Stimulated activated CD4-positive, alpha-beta T cell treated with anti-CD3 and anti-CD28 coated beads, Interleukin-15, amount 100 ng/mL, for 1 hour (primary cell): ENCODE measurements around the gene UBTD1.
"Not testable (repeated sequence)": the region's sequence is repeated elsewhere in the genome, so short reads cannot be mapped to it uniquely, and the experiment has no call there.

ENCODE experiments used
- DNase-seq, 2 donors: peaks; one replicate each; pipeline ENCODE4 v3.0.0-alpha.2; 2020; ENCODE audit warnings: low read depth in 1 of 2, low spot score in 1 of 2

Gene UBTD1

DNA sequence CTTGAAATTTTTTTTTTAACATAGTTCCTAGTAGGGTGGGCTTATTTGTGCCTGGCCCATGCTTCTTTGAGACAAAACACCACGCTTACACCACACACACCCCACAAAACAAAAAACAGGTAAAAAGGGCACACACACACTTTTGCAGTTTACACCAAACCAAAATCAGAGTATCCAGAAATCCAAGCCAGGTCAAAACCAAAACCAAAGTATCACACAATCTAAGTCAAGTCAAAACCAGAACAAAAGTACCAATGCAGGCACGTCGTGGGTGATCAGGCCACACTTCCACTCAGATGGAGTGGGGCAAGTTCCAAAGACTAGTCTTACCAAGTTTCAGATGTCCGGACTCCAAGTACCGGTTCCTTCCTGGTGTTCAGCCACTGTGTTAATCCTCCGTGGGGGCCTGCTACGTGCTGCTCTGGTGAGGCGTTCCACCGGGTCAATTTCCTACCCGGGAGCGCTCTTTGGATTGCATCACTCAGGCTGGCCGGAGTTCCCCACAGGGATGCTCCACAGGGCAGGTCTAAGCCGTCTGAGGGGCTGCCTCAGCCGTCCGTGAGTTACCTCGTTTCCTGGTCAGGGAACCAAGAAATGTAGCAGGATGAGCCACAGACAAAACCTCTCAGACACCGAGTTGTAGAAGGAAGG, 62.1 kb downstream of the UBTD1 start:
- not testable (repeated sequence) for DNase-seq

DNA sequence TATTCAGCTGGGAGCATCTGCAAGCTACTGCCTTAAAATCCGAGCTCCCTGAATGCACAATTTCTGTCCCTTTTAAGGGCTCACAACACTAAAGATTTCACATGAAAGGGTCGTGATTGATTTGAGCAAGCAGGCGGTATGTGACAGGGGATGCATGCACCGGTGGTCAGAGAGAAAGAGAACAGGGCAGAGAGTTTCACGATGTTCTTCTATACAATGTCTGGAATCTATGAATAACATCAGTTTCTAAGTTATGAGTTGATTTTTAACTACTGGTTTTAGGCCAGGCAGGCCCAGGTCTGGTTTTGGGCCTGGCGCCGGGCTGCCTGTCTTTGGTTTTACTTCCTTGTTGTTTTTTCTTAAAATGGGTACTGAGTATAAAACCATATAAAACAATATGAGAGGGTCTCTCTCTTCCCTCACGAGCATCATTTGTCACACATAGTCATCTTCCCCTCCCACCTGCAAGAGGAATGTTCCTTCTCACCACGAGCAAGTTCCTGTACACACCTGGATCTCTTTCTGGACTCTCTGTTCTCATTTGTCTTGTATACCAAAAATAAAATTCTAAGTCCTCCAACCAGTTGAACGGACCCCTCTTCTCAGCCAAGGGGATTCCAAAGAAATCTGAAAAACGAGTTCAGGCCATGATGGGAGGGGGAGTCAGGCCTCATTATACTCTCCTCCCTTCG, 62.8 kb downstream of the UBTD1 start:
- not testable (repeated sequence) for DNase-seq

DNA sequence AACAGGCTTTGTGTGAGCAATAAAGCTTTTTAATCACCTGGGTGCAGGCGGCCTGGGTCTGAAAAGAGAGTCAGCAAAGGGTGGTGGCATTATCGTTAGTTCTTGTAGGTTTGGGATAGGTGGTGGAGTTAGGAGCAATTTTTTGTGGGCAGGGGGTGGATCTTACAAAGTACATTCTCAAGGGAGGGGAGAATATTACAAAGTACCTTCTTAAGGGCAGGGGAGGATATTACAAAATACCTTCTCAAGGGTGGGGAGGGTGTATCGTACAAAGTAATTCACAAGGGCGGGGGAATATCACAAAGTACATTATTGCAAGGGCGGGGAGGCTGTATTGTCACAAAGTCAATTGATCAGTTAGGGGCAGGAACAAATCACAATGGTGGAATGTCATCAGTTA, 63.6 kb downstream of the UBTD1 start:
- DNase-seq = not testable (repeated sequence)

DNA sequence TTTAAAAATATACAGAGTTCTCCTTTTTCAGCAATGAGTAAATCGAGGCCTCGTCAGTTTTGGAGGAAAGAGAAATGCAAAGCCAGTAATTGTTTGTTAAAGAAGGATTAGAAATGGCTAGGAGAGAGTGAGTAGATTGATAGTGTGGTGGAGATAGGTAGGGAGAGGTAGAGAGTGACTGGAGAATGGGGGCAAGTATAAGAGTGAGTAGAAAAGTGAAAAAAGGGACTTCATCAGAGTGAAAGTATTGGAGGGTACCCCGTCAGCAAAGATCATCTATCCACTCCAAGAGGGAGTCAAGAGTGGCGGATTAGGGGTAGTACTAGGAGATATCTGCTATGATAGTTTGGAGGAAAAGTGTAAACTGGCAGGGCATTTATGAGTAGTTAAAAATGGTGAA, 64.6 kb downstream of the UBTD1 start:
- DNase-seq = no peak

DNA sequence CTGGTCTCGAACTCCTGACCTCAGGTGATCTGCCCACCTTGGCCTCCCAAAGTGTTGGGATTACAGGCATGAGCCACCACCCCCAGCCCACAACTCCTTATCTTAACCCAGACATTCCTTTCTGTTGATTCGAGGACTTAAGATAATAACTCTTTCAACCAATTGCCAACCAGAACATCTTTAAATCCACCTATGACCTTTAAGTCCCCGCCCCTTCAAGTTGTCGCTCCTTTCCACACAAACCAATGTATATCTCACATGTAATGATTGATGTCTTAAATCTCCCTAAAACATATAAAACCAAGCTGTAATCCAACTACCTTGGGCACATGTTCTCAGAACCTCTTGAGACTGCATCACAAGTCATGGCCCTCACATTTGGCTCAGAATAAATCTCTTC, 66.1 kb downstream of the UBTD1 start:
- no peak for DNase-seq

DNA sequence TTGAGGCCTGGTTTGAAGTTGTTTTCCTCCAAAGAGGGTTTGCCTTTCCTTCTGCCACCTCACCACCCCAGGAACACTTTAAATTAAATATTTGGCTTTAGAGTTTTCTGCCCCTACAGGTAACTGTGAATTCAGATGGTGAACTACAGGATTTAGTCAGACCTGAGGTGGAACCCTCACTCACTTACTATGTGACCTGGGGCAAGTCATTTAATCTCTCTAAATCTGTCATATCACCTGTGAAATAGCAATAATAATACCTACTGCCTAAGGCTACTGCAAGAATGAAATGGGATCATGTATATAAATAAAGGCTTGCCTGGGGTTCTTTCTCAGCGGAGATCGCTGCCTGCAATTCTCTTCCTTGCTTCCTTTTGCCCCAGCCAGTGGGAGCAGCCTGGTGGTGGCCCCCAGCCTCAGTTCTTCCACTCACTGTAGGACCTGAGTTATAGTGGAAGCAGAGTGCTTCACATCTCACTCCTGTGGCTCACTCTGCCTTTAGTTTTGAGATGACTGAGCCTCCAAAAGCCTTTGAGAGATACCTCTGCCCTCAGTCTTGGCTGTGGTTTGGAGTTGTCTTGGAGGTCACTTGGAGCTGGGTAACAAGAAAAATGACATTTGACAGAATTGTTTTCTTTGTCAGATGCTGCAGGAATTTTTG, 67.7 kb downstream of the UBTD1 start:
- no peak for DNase-seq

DNA sequence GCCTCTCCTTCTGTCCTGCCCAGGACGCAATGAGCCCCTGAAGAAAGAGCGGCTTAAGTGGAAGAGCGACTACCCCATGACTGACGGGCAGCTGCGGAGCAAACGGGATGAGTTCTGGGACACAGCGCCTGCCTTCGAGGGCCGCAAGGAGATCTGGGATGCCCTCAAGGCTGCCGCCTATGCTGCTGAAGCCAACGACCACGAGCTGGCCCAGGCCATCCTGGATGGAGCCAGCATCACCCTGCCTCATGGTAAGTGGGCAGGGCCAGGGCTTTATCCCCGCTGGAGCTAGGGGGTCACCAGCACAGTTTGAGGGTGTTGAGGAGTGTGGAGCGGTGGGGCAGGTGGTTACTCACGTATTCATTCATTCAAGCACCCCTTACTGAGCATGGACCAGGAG, 69.2 kb downstream of the UBTD1 start:
- no peak for DNase-seq

DNA sequence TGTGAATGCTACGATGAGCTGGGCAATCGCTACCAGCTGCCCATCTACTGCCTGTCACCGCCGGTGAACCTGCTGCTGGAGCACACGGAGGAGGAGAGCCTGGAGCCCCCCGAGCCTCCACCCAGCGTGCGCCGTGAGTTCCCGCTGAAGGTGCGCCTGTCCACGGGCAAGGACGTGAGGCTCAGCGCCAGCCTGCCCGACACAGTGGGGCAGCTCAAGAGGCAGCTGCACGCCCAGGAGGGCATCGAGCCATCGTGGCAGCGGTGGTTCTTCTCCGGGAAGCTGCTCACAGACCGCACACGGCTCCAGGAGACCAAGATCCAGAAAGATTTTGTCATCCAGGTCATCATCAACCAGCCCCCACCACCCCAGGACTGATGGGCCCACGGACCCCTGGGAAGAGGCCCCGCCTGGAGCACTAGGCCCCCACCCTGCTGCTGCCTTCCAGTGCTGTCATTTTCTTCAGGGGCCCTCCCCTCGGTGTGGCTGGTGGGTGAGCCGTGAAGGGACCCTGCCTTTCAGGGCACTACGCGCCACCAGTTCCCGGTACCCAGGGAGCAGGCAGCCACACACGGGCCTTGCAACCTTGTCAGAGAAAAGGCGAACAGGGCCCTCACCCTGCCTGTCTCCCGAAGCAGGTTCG, 71.5 kb downstream of the UBTD1 start:
- no peak for DNase-seq

DNA sequence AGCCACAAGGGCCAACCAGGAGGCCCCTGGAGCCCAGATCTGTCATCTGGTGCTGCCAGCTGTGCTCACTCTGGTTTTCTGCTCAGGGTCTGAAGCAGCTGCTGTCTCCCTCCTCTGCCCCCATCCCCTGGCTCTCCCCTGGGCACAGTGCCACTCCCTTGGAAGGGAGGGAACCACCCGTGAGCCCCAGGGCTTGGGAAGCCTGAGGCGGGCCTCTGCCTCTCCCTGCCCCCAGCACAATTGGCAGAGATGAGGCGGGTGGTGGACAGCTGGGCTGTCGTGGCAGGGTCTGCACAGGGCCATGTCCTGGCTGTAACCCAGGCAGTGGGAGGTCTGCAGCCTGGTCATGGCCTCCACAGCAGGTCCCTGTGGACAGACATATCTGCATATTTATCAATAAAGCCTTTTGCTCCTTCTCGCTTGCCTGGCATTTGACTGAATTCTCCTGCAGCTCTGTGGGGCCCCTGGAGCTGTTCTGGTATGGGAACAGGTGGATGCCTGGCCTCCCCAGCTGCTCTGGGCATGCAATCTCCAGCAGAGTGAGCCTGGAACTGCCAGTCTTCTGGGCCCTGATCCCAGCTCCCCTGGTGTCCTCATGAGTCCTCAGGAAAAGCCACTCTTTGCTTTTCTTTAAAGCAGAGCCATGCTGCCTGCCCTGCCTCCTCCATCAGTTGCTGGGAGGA, 72.2 kb downstream of the UBTD1 start:
- no peak for DNase-seq

DNA sequence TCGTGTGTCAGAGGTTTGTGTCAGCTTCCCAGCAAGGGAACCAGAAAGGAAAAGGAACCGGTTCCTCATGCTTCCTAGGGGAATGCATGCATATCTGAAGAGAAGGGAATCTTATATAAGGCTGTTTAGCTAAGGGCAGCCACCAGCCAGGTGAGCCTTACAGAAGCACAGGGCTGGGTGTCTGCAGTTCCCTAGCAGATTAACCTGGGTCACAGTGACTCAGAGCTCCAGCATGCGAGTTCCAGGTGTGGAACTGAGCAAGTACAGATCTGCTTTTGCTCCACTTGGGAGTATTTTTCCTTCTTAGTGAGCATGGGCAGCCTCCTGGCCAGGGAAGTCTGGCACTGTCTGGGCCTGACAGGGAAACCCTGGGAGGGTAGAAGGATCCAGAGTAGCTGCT, 72.9 kb downstream of the UBTD1 start:
- DNase-seq = no peak

DNA sequence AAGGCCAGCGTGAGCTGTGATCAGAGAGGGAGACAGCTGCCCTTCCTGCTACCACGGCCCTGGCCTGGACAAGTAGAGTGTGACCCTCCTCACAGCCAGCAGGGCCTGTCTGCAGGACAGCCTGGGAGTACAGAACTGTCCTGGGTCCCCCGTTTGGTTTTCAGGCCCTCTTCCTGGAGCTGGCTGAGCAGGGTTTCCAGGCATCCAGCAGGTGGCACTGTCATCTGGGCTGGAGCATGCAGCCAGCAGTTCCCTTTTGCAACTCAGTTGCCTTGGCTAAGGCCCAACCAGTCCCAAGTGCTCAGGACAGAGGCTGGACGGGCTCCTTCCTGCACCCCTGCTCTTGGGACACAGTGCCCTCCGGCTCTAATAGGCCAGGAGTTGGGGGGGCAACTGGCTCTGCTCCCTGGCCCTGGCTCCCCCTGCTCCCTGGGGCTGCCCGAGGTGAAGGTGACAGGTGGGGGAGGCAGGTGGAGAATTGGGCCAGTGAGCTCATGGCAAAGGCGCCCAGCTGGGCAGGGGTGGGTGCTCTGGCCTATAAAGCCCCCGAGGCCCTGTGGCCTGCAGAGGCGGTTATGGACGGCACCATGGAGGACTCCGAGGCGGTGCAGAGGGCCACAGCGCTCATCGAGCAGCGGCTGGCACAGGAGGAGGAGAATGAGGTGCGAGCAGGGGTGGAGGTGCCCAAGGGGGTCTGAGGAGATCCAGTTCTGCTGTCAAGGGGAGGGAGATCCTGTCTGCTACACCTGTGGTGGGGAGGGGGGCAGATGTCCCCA, 73.7 kb downstream of the UBTD1 start, which contains the start of gene ANKRD2:
Gene ANKRD2 (plus strand): TSS at position 566 of the 776 bp plus-strand sequence. CDS start 10 bp downstream, at position 576.
- DNase-seq = peak in 1 of 2 donors; percentile 18

DNA sequence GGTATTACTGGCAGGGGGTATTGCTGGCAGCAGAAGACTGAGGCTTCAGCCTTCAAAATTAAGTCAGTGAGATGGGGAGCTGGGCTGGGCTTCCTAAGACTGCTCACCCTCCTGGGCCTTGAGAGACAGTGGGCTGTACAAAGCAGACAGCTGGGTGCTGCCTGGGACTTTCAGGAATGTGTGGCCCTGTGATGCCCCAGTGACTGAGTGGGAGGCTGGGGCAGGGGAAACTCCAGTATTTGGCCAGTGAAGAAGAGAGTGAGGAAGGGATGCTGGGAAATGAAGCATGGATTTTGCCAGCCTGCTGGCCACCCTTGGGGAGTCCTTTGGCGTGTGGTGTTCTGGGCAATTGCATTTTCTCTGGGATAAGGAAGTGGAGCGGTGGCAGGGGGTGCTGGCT, 74.3 kb downstream of the UBTD1 start:
- no peak for DNase-seq

DNA sequence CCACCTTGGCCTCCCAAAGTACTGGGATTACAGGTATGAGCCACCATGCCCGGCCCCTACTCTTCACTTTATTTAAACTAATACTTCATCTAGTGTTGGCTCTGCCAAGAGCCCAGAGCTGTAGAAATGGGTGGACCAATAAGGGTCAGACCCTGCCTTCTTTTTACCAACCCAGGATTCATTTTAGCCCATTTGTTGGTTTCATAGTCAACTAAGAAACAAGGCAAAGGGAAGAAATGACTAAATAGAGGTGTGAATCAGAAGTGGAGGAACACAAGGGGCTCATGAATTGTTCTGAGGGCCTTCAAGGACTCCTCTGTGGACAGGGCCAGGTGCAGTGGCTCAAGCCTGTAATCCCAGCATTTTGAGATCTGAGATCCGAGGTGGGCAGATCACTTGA, 74.9 kb downstream of the UBTD1 start:
- no peak for DNase-seq

DNA sequence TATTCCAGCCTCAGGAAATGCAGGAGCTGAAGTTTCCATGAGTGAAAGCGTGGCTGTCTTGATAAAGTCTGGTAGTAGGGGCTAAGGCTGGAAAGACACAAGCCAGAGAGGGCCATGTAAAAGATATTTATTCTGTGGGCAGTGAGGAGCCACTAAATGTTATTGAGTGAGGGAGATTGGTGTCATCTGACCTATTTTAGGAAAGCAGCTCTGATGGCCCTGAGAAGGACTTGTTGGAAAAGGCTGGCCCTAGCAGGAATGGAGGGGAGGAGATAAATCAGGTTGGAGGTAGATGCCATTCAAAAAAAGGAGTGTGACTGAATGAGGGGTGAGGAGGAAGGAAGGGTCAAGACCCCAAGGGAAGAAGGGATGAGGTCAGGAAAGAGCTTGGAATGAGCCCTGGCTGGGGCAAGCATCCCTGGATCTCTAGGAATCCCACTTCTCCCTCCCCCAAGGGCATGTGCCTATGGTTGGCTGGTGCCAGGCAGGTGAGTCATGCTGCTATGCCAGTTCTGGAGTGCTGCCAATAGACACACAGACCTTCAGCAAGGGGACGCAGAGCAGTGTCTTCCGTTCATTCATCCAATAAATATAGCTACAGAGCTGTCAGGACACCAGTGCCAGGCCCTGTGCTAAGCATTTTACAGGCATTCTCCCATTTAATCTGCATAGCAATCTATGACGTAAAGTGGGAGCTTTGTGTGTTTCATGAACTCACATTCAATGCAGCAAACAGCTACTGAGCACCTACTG, 75.8 kb downstream of the UBTD1 start:
- no peak for DNase-seq

DNA sequence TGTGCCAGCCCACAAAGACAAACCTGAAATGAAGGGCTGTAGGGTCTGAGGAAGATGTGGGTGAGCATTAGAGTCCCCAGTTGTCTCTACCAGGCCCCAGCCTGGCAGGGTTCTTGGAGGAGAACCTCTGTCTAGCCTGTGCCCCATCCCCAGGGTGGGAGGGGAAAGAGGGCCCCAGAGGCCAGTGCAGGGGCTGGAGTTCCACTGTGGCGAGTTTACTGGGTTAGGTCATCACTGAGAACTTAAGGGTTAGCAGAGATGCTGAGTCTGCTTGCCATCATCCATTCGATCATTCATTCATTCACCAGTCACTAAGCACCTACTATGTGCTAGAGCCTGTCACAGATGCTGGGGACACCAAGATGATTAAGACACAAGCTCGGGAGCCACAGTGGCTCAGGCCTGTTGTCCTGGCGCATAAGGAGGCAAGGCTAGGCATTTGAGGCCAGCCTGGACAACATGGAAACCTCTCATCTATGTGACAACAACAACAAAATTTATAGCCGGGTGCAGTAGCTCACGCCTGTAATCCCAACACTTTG, 76.5 kb downstream of the UBTD1 start:
- DNase-seq = no peak

DNA sequence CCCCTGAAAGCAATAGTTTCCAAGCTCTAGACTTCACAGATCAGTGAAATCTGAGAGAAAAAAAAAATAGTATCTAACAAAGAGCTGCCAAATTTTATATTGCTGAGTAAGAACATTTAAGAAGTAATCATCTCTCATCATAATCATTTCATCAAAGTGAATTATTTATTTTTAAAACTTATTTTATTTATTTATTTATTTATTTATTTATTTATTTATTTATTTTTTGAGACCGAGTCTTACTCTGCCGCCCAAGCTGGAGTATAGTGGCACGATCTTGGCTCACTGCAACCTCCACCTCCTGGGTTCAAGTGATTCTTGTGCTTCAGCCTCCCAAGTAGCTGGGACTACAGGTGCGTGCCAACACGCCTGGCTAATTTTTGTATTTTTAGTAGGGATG, 77.8 kb downstream of the UBTD1 start:
- DNase-seq = not testable (repeated sequence)

DNA sequence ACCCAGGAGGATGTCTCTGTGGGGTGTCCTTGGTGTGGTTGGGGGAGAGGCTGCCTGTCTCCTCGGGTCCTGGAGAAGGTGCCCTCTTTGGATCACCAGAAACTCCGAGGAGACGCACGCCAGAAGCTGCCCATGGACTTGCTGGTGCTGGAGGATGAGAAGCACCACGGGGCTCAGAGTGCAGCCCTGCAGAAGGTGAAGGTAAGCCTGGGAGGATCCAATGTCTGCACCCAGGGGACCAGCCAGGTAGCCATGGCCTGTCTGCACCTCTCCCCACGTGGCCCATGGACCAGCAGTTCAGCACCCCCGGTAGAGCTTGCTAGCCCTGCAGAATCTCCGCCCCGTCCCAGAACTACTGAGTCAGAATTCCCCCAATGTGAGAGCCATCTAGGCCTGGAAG, 79.0 kb downstream of the UBTD1 start:
- DNase-seq = no peak

DNA sequence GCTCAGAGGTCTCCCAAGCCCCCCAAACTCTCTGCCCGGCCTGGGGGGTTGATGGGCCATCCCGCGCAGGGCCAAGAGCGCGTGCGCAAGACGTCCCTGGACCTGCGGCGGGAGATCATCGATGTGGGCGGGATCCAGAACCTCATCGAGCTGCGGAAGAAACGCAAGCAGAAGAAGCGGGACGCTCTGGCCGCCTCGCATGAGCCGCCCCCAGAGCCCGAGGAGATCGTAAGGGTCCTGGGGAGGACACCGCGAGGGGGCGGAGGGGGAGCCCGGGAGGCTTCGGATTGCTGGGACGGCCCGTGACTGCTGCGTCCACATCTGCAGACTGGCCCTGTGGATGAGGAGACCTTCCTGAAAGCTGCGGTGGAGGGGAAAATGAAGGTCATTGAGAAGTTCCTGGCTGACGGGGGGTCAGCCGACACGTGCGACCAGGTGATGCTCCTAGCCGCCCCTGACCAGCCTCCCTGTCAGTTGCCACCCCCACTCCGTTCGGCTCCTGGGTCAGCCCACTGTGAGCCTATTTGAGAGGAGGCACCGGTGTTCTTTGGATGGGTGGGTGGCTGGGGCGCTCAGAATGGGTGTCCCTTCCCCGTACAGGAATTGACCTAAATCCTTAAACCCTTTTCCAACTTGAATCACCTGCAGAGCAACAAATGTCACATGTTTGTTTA, 79.6 kb downstream of the UBTD1 start:
- no peak for DNase-seq
